Right atrium auricular region (tissue), 2 donors: ENCODE results near the gene WDR62. TPM values are rescaled to one million over a fixed set of nuclear protein-coding genes. Genes with fewer than 3 reads are reported as not detected.
A peak's percentile ranks its signal among the peaks of the same experiment; 100 is the strongest.

Source experiments
- DNase-seq: peaks from one replicate; pipeline ENCODE4 v3.0.0-alpha.2; 2019; ENCODE audit warnings: low spot score
- H3K27ac ChIP-seq, 2 donors: fragments of 200-600 bp; sonication (generic); 1 replicate in 1 of 2; 2 replicates in 1 of 2; pipeline ENCODE4 v1.5.1; 2016 to 2019
- H3K27me3 ChIP-seq, 2 donors: fragments of 200-600 bp; sonication (generic); one replicate each; pipeline versions ENCODE4 v1.5.1 to v1.6.0; 2017 to 2019
- H3K36me3 ChIP-seq: fragments of 200-600 bp; sonication (generic); one replicate; pipeline ENCODE4 v1.5.1; 2016
- H3K4me1 ChIP-seq, 2 donors: fragments of 200-600 bp; sonication (generic); one replicate each; pipeline versions ENCODE4 v1.5.1 to v1.6.0; 2017 to 2019
- H3K4me3 ChIP-seq, 2 donors: fragments of 200-600 bp; sonication (generic); 1 replicate in 1 of 2; 2 replicates in 1 of 2; pipeline ENCODE4 v1.5.1; 2017 to 2019; ENCODE audit warnings: mild to moderate bottlenecking in 1 of 2, moderate library complexity in 1 of 2
- H3K9me3 ChIP-seq, 2 donors: fragments of 200-600 bp; sonication (generic); one replicate each; pipeline ENCODE4 v1.5.1; 2019
- CTCF ChIP-seq, 2 donors: fragments of 200-600 bp; sonication (generic); IDR thresholded peaks; one replicate each; pipeline ENCODE4 v1.5.1; 2019; ENCODE audit warnings: antibody characterized with exemption in 2 of 2
- total RNA-seq, 2 donors: library from RNA; depleted of rRNA; stranded (reverse); fragments of >200 nt; gene quantifications; one replicate each; pipeline ENCODE4 v1.1.0, GENCODE V29; 2016

Gene WDR62
- total RNA-seq, 2 donors from 2014 or later = 0.75 to 10.6 TPM

DNA sequence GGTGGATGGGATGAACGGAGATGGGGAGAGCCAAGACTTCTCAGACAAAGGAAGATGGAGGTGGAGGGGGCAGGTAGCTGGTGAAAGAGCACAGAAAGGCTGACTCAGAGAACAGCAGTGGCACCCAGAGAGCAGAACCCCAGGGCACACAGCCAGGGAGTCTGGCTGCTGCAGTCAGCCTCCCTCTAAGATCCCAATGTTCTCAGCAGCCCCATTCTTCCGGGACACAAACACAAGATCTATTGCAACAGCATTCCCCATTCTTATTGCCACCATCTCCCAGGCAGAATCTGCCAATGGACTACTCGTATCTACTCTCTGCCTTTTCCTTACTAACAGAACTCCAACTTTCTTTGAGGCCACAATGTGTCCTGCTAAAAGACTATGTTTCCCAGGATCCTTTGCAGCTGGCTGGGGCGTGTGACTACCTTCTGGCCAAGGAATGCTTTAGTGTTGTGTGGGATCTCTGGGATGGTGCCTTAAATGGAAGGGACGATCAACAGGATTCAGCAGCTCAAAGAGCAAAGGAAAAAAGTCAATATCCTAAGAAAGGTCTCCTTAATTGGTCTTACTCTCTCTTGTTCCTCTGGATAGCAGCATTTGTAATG lies 8.2 kb upstream of the WDR62 start:
- H3K9me3 ChIP-seq = no peaks in the 10 kb centered on the region
- TF ChIP-seq CTCF (IDR thresholded peaks at IDR 0.05) = no peak
- peaks cover 0 to 7% of the 10 kb centered on the region in 2 donors for H3K4me1 ChIP-seq

GRCh38 chr19:36047835-36048234 lies 6.9 kb upstream of the WDR62 start:
- H3K27ac ChIP-seq = no peak overlapping the region
- H3K4me1 ChIP-seq = no peaks in the 10 kb centered on the region

More for the DNA sequence above, 8.2 kb upstream of the WDR62 start:
- Histone ChIP-seq H3K36me3 (no peaks in the 10 kb centered on the region), H3K27ac (no peak overlapping the region), H3K27me3 (no peaks in the 10 kb centered on the region), H3K4me3 (no peak overlapping the region)
- DNase-seq = no peak

GRCh38 chr19:36049080-36049698 lies 5.5 kb upstream of the WDR62 start:
- Histone ChIP-seq H3K9me3 (no peaks in the 10 kb centered on the region), H3K27me3 (no peaks in the 10 kb centered on the region), H3K36me3 (no peaks in the 10 kb centered on the region), H3K27ac (no peak overlapping the region), H3K4me3 (no peak overlapping the region), H3K4me1 (no peaks in the 10 kb centered on the region)
- no peak for TF ChIP-seq CTCF (IDR thresholded peaks at IDR 0.05)
- no peak for DNase-seq

More at GRCh38 chr19:36047835-36048234, 6.9 kb upstream of the WDR62 start:
- Histone ChIP-seq H3K9me3 (no peaks in the 10 kb centered on the region), H3K27me3 (no peaks in the 10 kb centered on the region), H3K4me3 (no peak overlapping the region), H3K36me3 (no peaks in the 10 kb centered on the region)
- TF ChIP-seq CTCF (IDR thresholded peaks at IDR 0.05) = no peak
- no peak for DNase-seq

GRCh38 chr19:36051236-36051635 lies 3.5 kb upstream of the WDR62 start:
- H3K9me3 ChIP-seq = no peaks in the 10 kb centered on the region
- H3K36me3 ChIP-seq = no peaks in the 10 kb centered on the region
- H3K4me1 ChIP-seq = peaks cover 0 to 10% of the 10 kb centered on the region in 2 donors
- peak in 1 of 2 donors; percentile 45 for TF ChIP-seq CTCF (IDR thresholded peaks at IDR 0.05)
- no peaks in the 10 kb centered on the region for H3K27me3 ChIP-seq
- no peak for DNase-seq
- H3K4me3 ChIP-seq = no peak overlapping the region
- H3K27ac ChIP-seq = no peak overlapping the region

GRCh38 chr19:36051637-36052036 lies 3.1 kb upstream of the WDR62 start:
- H3K9me3 ChIP-seq = no peaks in the 10 kb centered on the region
- DNase-seq = no peak
- TF ChIP-seq CTCF (IDR thresholded peaks at IDR 0.05) = no peak
- no peaks in the 10 kb centered on the region for H3K36me3 ChIP-seq
- no peak overlapping the region for H3K4me3 ChIP-seq
- peaks cover 0 to 10% of the 10 kb centered on the region in 2 donors for H3K4me1 ChIP-seq
- H3K27me3 ChIP-seq = no peaks in the 10 kb centered on the region
- H3K27ac ChIP-seq = no peak overlapping the region
